ENCODE measurements around the gene AGAP1. TPM values are rescaled to one million over a fixed set of nuclear protein-coding genes. Genes with fewer than 3 reads are reported as not detected.

AGAP1 gene
- total RNA-seq, 2 donors from 2014 or later, result 32.8 to 34.7 TPM

GRCh38 chr2:235619544-235619943, 125.7 kb downstream of the AGAP1 start:
- DNase-seq, result no peak
- Histone ChIP-seq H3K27me3 (ENCODE audit: control insufficient read depth, insufficient read depth, low read length, poor library complexity, severe bottlenecking) (no peaks in the 10 kb centered on the region), H3K36me3 (ENCODE audit: control insufficient read depth, insufficient read depth, low read length) (no peaks in the 10 kb centered on the region), H3K9ac (ENCODE audit: extremely low read depth, low read length, poor library complexity, severe bottlenecking) (no peak overlapping the region), H3K4me1 (ENCODE audit: control insufficient read depth, insufficient read depth, low read length) (no peaks in the 10 kb centered on the region), H3K9me3 (ENCODE audit: control insufficient read depth, low read length) (no peaks in the 10 kb centered on the region), H3K27ac (ENCODE audit: low read depth, low read length) (no peak overlapping the region), H3K4me3 (ENCODE audit: low read length) (no peak overlapping the region)
- 96 to 100% methylated on average over 4 to 6 of the region's 6 CpGs for WGBS, 2 experiments (ENCODE audit: insufficient coverage in 1 of 2, insufficient read length in 1 of 2)
- Mint-ChIP-seq H3K27me3 (ENCODE audit: insufficient read depth) (no peaks in the 10 kb centered on the region), H3K4me1 (peaks cover 4% of the 10 kb centered on the region), H3K27ac (no peak overlapping the region), H3K36me3 (ENCODE audit: low read depth) (peaks cover 3% of the 10 kb centered on the region), H3K4me3 (no peak overlapping the region), H3K9me3 (no peaks in the 10 kb centered on the region)
- no peak for TF ChIP-seq CTCF (conservative IDR thresholded peaks at IDR 0.05)

GRCh38 chr2:235621736-235622135, 127.9 kb downstream of the AGAP1 start:
- WGBS, 2 experiments (ENCODE audit: insufficient coverage in 1 of 2, insufficient read length in 1 of 2), result 83 to 98% methylated on average over 1 to 4 of the region's 7 CpGs
- Histone ChIP-seq H3K9me3 (ENCODE audit: control insufficient read depth, low read length) (no peaks in the 10 kb centered on the region), H3K9ac (ENCODE audit: extremely low read depth, low read length, poor library complexity, severe bottlenecking) (no peak overlapping the region), H3K4me1 (ENCODE audit: control insufficient read depth, insufficient read depth, low read length) (no peaks in the 10 kb centered on the region), H3K27me3 (ENCODE audit: control insufficient read depth, insufficient read depth, low read length, poor library complexity, severe bottlenecking) (no peaks in the 10 kb centered on the region), H3K4me3 (ENCODE audit: low read length) (no peak overlapping the region), H3K36me3 (ENCODE audit: control insufficient read depth, insufficient read depth, low read length) (no peaks in the 10 kb centered on the region), H3K27ac (ENCODE audit: low read depth, low read length) (no peak overlapping the region)
- H3K36me3 Mint-ChIP-seq (ENCODE audit: low read depth), result peaks cover 5% of the 10 kb centered on the region
- H3K27me3 Mint-ChIP-seq (ENCODE audit: insufficient read depth), result no peaks in the 10 kb centered on the region
- H3K4me3 Mint-ChIP-seq, result no peak overlapping the region
- no peak for DNase-seq
- no peak for TF ChIP-seq CTCF (conservative IDR thresholded peaks at IDR 0.05)
- H3K4me1 Mint-ChIP-seq, result peaks cover 4% of the 10 kb centered on the region
- H3K9me3 Mint-ChIP-seq, result no peaks in the 10 kb centered on the region
- H3K27ac Mint-ChIP-seq, result no peak overlapping the region

GRCh38 chr2:235623111-235623510, 129.3 kb downstream of the AGAP1 start:
- no peak overlapping the region for H3K9ac ChIP-seq (ENCODE audit: extremely low read depth, low read length, poor library complexity, severe bottlenecking)
- Mint-ChIP-seq H3K27ac (no peak overlapping the region), H3K27me3 (ENCODE audit: insufficient read depth) (no peaks in the 10 kb centered on the region), H3K4me1 (peaks cover 4% of the 10 kb centered on the region), H3K9me3 (no peaks in the 10 kb centered on the region), H3K36me3 (ENCODE audit: low read depth) (peaks cover 2% of the 10 kb centered on the region), H3K4me3 (no peak overlapping the region)
- H3K27me3 ChIP-seq (ENCODE audit: control insufficient read depth, insufficient read depth, low read length, poor library complexity, severe bottlenecking), result no peaks in the 10 kb centered on the region
- H3K36me3 ChIP-seq (ENCODE audit: control insufficient read depth, insufficient read depth, low read length), result no peaks in the 10 kb centered on the region
- no peaks in the 10 kb centered on the region for H3K9me3 ChIP-seq (ENCODE audit: control insufficient read depth, low read length)
- H3K4me3 ChIP-seq (ENCODE audit: low read length), result no peak overlapping the region
- H3K4me1 ChIP-seq (ENCODE audit: control insufficient read depth, insufficient read depth, low read length), result no peaks in the 10 kb centered on the region
- 81 to 87% methylated on average over 9 of the region's 9 CpGs for WGBS, 2 experiments (ENCODE audit: insufficient coverage in 1 of 2, insufficient read length in 1 of 2)
- H3K27ac ChIP-seq (ENCODE audit: low read depth, low read length), result no peak overlapping the region
- DNase-seq, result no peak
- no peak for TF ChIP-seq CTCF (conservative IDR thresholded peaks at IDR 0.05)

Data from endodermal cell (in vitro differentiated cells).